ENCODE measurements around the gene CPXM2.

DNA sequence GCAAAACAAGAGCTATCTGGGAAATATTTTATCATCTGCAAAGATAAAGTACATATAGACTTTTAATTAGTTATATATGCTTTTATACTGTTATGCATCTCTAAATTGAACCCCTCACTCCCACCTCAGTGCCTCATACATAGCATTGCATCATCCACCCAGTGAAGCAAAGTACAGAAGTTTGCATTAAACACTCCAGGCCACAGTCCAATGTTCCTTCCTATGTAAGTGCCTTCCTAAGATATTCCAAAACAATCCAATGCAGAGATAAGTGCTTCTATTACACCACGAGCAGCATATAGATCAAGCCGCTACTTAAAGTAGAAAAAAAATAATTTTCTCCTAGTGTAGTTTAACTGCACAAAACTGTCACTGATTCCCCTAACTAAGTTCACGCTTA lies 3.4 kb downstream of the CPXM2 start:
- no peak for TF ChIP-seq EZH2 (IDR thresholded peaks at IDR 0.05; ENCODE audit: insufficient read depth, poor library complexity, severe bottlenecking)
- no peak for TF ChIP-seq EZH2phosphoT487 (IDR thresholded peaks at IDR 0.05; ENCODE audit: insufficient read depth, low read depth)
